Heart left ventricle (tissue), 16 donors: Measurements from ENCODE around the gene INTS2. TPM values are rescaled to one million over a fixed set of nuclear protein-coding genes. Genes with fewer than 3 reads are reported as not detected.

ENCODE experiments used
- ATAC-seq, 4 donors: fragments of 200-7000 bp; cut with Tn5 transposase; one replicate each; pipeline ENCODE4 v1.9.1; 2020 to 2022; ENCODE audit warnings: moderate library complexity in 4 of 4, mild to moderate bottlenecking in 3 of 4, moderate number of reproducible peaks in 1 of 4
- DNase-seq, 5 donors: peaks; one replicate each; pipeline ENCODE4 v3.0.0-alpha.2; 2020
- H3K27ac ChIP-seq, 12 donors: fragments of 200-600 bp; sonication (generic) in 4 of 12; one replicate each; pipeline versions ENCODE4 v1.5.0 to v1.8.0; 2016 to 2022; ENCODE audit warnings: mild to moderate bottlenecking in 2 of 12
- H3K27me3 ChIP-seq, 9 donors: fragments of 200-600 bp; sonication (generic) in 2 of 9; one replicate each; pipeline versions ENCODE4 v1.5.1 to v1.8.0; 2016 to 2022; ENCODE audit warnings: mild to moderate bottlenecking in 3 of 9
- H3K36me3 ChIP-seq, 9 donors: fragments of 200-600 bp; sonication (generic) in 2 of 9; one replicate each; pipeline versions ENCODE4 v1.5.0 to v1.8.0; 2018 to 2022; ENCODE audit warnings: mild to moderate bottlenecking in 2 of 9
- H3K4me1 ChIP-seq, 12 donors: fragments of 200-600 bp; sonication (generic) in 4 of 12; one replicate each; pipeline versions ENCODE4 v1.5.0 to v1.8.0; 2016 to 2022; ENCODE audit warnings: mild to moderate bottlenecking in 3 of 12
- H3K4me3 ChIP-seq, 12 donors: fragments of 200-600 bp; sonication (generic) in 4 of 12; one replicate each; pipeline versions ENCODE4 v1.5.0 to v1.8.0; 2017 to 2022; ENCODE audit warnings: mild to moderate bottlenecking in 9 of 12, moderate library complexity in 4 of 12
- H3K9me3 ChIP-seq, 12 donors: fragments of 200-600 bp; sonication (generic) in 4 of 12; one replicate each; pipeline versions ENCODE4 v1.5.0 to v1.8.0; 2016 to 2022; ENCODE audit warnings: mild to moderate bottlenecking in 1 of 12
- POLR2A ChIP-seq, 2 donors: fragments of 450-650 bp; IDR thresholded peaks; one replicate each; pipeline ENCODE4 v1.6.1; 2017; ENCODE audit warnings: antibody characterized with exemption in 2 of 2, mild to moderate bottlenecking in 2 of 2, moderate library complexity in 2 of 2
- WGBS, 4 donors: extraction: QIAGEN DNeasy Blood & Tissue Kit in 2 of 4; methylation state at CpG; one replicate each; pipeline versions ENCODE4 v1.1.5 to v1.1.7; 2013 to 2018; 5-methylcytosine and 5-hydroxymethylcytosine counted together
- intact Hi-C, 10 donors: fragments of 100-400 bp; cut with DNase I; formaldehyde crosslinking; loops; one replicate each; pipeline versions ENCODE4 v1.11.1 to v1.14.2; 2022
- polyA plus RNA-seq, 2 donors: library from polyadenylated mRNA; stranded (reverse); fragments of 200-250 nt; gene quantifications; one replicate each; pipeline ENCODE4 v1.2.3, GENCODE V29; 2013
- total RNA-seq, 9 donors: library from RNA; depleted of rRNA in 2 of 9; stranded (reverse); fragments of >200 nt in 2 of 9; fragmentation: NEBNext Ultra II Directional in 3 of 9; extraction: Animal tissue kit (Norgen Biotek cat#: 25700) in 3 of 9; gene quantifications; one replicate each; pipeline versions ENCODE4 v1.1.0 to v1.2.4, GENCODE V29; 2016 to 2023
- TF ChIP-seq, protein P1 (sequence below), 12 donors: fragments of 200-600 bp; sonication (generic) in 4 of 12; IDR thresholded peaks; one replicate each; pipeline versions ENCODE4 v1.5.0 to v1.8.0; 2018 to 2022; ENCODE audit warnings: antibody characterized with exemption in 12 of 12, mild to moderate bottlenecking in 5 of 12
- donor health status: ischemic (EF 13 %, LVEDD 7.1; RV severe dilation, severe dysfunction).
- donor health status: healthy with polysubstance abuse.
- donor health status: DM: no; HTN: yes; CAD: no.
- donor health status: DM: no; HTN: no; CAD: no.
- donor health status: ischemic (EF 25% LVEDD 6.9; RV normal size, moderate dysfunction).
- donor health status: ischemic (EF 25% LVEDD 5.7; RV mildly dilated, moderate dysfunction).
- donor health status: healthy.
- donor health status: DM: yes; HTN: yes; CAD: no.
- donor health status: ischemic (EF 35%, LVEDD 5.7; RV mildly dilated, moderate dysfunction).
- donor health status: nonischemic (EF 11% LVEDD 7.7; RV severe dilation, severe dysfunction).
- donor health status: DM: yes; HTN: yes; CAD: no.
- donor health status: PGD.
- donor health status: ischemic (EF 29% LVEDD 5.4; RV normal size, mild dysfunction).
- donor health status: nonischemic (EF 23%, LVEDD 6.1; RV moderate dilation, normal function).

INTS2 gene
- total and polyA plus RNA-seq, 11 donors, result 3.0 to 16.6 (median 9.5) TPM

GRCh38 chr17:61836266-61837174 lies 91.3 kb downstream of the INTS2 start:
- Histone ChIP-seq H3K27ac (no peak overlapping the region), H3K36me3 (no peaks in the 10 kb centered on the region), H3K4me1 (no peaks in the 10 kb centered on the region), H3K4me3 (no peak overlapping the region), H3K9me3 (no peaks in the 10 kb centered on the region), H3K27me3 (no peaks in the 10 kb centered on the region)
- TF ChIP-seq POLR2A (IDR thresholded peaks at IDR 0.05), result no peak
- TF ChIP-seq, protein P1, sequence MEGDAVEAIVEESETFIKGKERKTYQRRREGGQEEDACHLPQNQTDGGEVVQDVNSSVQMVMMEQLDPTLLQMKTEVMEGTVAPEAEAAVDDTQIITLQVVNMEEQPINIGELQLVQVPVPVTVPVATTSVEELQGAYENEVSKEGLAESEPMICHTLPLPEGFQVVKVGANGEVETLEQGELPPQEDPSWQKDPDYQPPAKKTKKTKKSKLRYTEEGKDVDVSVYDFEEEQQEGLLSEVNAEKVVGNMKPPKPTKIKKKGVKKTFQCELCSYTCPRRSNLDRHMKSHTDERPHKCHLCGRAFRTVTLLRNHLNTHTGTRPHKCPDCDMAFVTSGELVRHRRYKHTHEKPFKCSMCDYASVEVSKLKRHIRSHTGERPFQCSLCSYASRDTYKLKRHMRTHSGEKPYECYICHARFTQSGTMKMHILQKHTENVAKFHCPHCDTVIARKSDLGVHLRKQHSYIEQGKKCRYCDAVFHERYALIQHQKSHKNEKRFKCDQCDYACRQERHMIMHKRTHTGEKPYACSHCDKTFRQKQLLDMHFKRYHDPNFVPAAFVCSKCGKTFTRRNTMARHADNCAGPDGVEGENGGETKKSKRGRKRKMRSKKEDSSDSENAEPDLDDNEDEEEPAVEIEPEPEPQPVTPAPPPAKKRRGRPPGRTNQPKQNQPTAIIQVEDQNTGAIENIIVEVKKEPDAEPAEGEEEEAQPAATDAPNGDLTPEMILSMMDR (IDR thresholded peaks at IDR 0.05), result no peak
- ATAC-seq, result no peak
- intact Hi-C loops, result loop anchor here in 7 of 10 donors (2.0 to 10.0 kb wide), 5 partner anchors 419 to 1116 kb away; no protein-coding TSS in a partner anchor
- DNase-seq, result no peak
- WGBS, 4 donors, result 90 to 94% (median 92%) methylated on average over 3 of the region's 3 CpGs

DNA sequence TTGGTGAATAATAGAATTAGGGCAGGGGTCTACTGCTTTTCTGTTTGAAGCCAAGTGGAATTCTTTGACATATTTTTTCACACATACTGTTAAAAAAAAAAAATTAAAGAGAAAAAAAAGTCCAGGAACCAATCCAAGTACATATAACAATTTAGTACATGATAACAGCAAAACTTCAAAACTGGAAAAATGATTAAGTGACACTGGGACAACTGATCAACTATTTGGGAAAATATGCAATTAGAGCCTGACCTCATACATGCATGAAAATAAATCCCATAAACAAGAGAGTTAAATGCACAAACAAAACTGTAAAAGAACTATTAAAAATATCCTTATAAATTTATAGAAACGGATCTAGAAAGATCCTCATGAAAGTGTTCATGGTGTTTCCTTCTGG lies 92.2 kb downstream of the INTS2 start:
- Histone ChIP-seq H3K9me3 (no peaks in the 10 kb centered on the region), H3K27me3 (no peaks in the 10 kb centered on the region), H3K4me3 (no peak overlapping the region), H3K36me3 (no peaks in the 10 kb centered on the region), H3K27ac (no peak overlapping the region), H3K4me1 (no peaks in the 10 kb centered on the region)
- TF ChIP-seq, protein P1 (IDR thresholded peaks at IDR 0.05), result no peak
- no peak for TF ChIP-seq POLR2A (IDR thresholded peaks at IDR 0.05)
- DNase-seq (no peak), ATAC-seq (no peak)
- WGBS, 4 donors, result 83 to 92% (median 86%) methylated on average over 1 of the region's 1 CpG
- intact Hi-C loops, result loop anchor here in 7 of 10 donors (2.0 to 10.0 kb wide), 5 partner anchors 418 to 1115 kb away; no protein-coding TSS in a partner anchor

- Histone ChIP-seq H3K27me3 (no peaks in the 10 kb centered on the region), H3K4me1 (no peaks in the 10 kb centered on the region), H3K36me3 (no peaks in the 10 kb centered on the region), H3K4me3 (no peak overlapping the region), H3K9me3 (no peaks in the 10 kb centered on the region), H3K27ac (no peak overlapping the region)
- intact Hi-C loops, result loop anchor here in 8 of 10 donors (5.0 to 10.0 kb wide), 4 partner anchors 417 to 1112 kb away; no protein-coding TSS in a partner anchor
- ATAC-seq (no peak), DNase-seq (no peak)
- 97 to 98% (median 97%) methylated on average over 2 of the region's 2 CpGs for WGBS, 4 donors
- TF ChIP-seq POLR2A (IDR thresholded peaks at IDR 0.05), result no peak
- TF ChIP-seq, protein P1 (IDR thresholded peaks at IDR 0.05), result no peak
Observed at GRCh38 chr17:61834610-61835009, 93.2 kb downstream of the INTS2 start.

- WGBS, 4 donors, result 87 to 96% (median 95%) methylated on average over 7 of the region's 7 CpGs
- H3K9me3 ChIP-seq, result no peaks in the 10 kb centered on the region
- H3K36me3 ChIP-seq, result no peaks in the 10 kb centered on the region
- no peaks in the 10 kb centered on the region for H3K27me3 ChIP-seq
- DNase-seq, result no peak
- no peak for TF ChIP-seq POLR2A (IDR thresholded peaks at IDR 0.05)
- TF ChIP-seq, protein P1 (IDR thresholded peaks at IDR 0.05), result no peak
- no peak for ATAC-seq
- no peaks in the 10 kb centered on the region for H3K4me1 ChIP-seq
- intact Hi-C loops, result loop anchor here in 4 of 10 donors (5.0 to 10.0 kb wide), 2 partner anchors 416 to 419 kb away; no protein-coding TSS in a partner anchor
- no peak overlapping the region for H3K4me3 ChIP-seq
- H3K27ac ChIP-seq, result no peak overlapping the region
Observed at GRCh38 chr17:61833536-61834193, 94.1 kb downstream of the INTS2 start.
